ENCODE measurements around the gene ERCC1.

The ERCC1 gene

DNA sequence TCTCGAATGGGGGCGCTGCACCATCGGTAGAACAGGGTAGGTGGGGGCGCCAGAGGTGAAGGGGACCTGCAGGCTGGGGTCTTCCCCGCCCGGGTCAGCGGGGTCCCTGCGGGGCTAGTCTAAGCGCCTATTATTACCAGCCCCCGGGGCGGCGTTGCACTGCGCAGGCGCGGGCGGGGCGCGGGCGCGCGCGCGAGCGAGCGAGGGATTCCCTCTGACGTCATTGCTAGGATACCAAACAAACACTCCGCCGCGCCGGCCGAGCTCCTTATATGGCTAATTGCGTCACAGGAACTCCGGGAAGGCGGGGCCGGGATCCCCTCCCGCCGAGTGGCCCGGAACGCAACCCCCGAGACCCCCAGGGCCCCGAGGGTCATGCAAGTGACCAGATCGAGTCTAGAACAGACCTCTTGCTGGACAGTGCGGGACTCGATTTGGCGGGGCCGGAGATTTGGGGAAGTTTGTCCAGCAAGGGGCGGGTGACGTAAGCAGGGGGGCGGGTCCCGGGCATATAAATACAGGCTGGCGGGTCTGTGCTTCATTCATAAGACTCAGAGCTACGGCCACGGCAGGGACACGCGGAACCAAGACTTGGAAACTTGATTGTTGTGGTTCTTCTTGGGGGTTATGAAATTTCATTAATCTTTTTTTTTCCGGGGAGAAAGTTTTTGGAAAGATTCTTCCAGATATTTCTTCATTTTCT is 43.9 kb upstream of the ERCC1 start, which contains the start of gene FOSB:
Gene FOSB, plus strand, starts transcription at position 541 of the 703 bp plus-strand sequence. CDS start 591 bp downstream, outside the sequence.
- Histone ChIP-seq H3K4me1 (ENCODE audit: control insufficient read depth, insufficient read depth, low read length) (peaks cover 19% of the 10 kb centered on the region), H3K36me3 (ENCODE audit: insufficient read depth, low read length) (no peaks in the 10 kb centered on the region), H3K9me3 (replicated peaks; ENCODE audit: low read length) (no peaks in the 10 kb centered on the region), H3K4me3 (ENCODE audit: low read length) (peak within 1 kb of the TSS; percentile 90), H3K9ac (ENCODE audit: low read depth, low read length) (peak within 1 kb of the TSS; percentile 90), H3K4me2 (ENCODE audit: low read length) (peak within 1 kb of the TSS; percentile 98), H3K27me3 (ENCODE audit: control insufficient read depth, insufficient read depth, low read length) (no peaks in the 10 kb centered on the region)

DNA sequence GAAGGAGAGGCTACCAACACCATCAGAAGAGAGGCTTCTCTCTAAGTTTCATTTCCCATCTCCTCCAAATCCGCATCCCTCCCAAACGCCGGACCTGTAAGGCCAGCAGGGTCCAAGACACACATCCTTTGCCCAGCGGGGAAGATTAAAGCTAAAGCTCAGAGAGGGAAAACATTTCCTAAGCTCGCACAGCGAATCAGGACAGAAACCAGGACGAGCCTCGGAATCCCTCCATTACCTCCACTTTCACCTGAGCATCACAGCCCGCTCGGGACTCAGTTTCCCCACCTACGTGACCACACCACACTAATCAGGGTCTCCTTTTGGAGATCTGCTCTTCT is 43.4 kb upstream of the ERCC1 start:
- H3K9me3 ChIP-seq (replicated peaks; ENCODE audit: low read length), result no peaks in the 10 kb centered on the region
- peak overlapping the region; percentile 98 for H3K4me2 ChIP-seq (ENCODE audit: low read length)
- H3K9ac ChIP-seq (ENCODE audit: low read depth, low read length), result peak overlapping the region; percentile 90
- H3K27me3 ChIP-seq (ENCODE audit: control insufficient read depth, insufficient read depth, low read length), result no peaks in the 10 kb centered on the region
- H3K4me1 ChIP-seq (ENCODE audit: control insufficient read depth, insufficient read depth, low read length), result peaks cover 19% of the 10 kb centered on the region
- no peaks in the 10 kb centered on the region for H3K36me3 ChIP-seq (ENCODE audit: insufficient read depth, low read length)
- H3K4me3 ChIP-seq (ENCODE audit: low read length), result peak overlapping the region; percentile 90

DNA sequence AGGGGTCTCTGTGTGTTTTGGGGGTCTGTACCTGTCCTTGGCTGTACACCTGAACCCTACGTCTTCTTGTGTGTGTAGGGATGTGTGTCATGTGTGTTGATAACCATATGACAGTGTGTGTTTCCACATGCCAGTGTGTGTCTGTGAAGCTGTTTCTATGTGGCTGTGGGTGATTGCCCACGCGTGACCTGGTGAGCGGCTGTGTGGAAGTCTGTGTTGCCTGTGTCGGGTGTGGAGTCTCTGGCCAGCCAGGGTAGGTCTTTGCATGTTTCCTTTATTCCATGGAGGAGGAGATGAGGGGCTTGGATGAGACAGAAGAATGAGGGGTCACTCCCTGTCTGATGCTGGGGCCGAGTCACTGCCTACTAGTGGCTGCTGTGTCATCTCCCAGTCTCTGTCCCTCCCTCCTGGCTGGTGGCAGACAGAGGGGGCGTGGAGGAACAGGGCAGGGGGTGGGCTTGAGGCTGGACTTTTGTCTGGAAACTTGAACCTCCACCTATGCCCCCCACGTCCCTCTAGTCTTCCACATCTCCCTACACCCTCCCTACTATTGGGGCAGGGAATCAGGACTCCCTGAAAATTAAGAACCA is 41.2 kb upstream of the ERCC1 start:
- no peak overlapping the region for H3K4me3 ChIP-seq (ENCODE audit: low read length)
- H3K27me3 ChIP-seq (ENCODE audit: control insufficient read depth, insufficient read depth, low read length), result no peaks in the 10 kb centered on the region
- no peak overlapping the region for H3K9ac ChIP-seq (ENCODE audit: low read depth, low read length)
- peaks cover 13% of the 10 kb centered on the region for H3K4me1 ChIP-seq (ENCODE audit: control insufficient read depth, insufficient read depth, low read length)
- H3K4me2 ChIP-seq (ENCODE audit: low read length), result no peak overlapping the region
- H3K36me3 ChIP-seq (ENCODE audit: insufficient read depth, low read length), result no peaks in the 10 kb centered on the region
- no peaks in the 10 kb centered on the region for H3K9me3 ChIP-seq (replicated peaks; ENCODE audit: low read length)

DNA sequence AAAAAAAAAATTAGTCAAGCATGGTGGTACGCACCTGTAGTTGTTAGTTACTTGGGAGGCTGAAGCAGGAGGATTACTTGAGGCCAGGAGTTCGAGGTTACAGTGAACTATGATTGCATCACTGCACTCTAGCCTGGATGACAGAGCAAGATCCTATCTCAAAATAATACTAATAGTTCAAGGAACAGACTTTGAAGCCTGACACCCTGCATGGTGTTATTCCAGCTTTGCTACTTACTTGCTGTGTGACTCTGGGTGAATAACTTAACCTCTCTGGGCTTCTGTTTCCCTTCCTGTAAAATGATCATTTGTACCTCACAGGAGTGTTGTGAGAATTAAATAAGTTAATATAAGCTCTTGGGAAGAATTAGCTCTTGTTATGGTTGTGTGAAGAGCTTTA is 40.6 kb upstream of the ERCC1 start:
- H3K36me3 ChIP-seq (ENCODE audit: insufficient read depth, low read length), result no peaks in the 10 kb centered on the region
- no peaks in the 10 kb centered on the region for H3K27me3 ChIP-seq (ENCODE audit: control insufficient read depth, insufficient read depth, low read length)
- H3K9me3 ChIP-seq (replicated peaks; ENCODE audit: low read length), result no peaks in the 10 kb centered on the region
- H3K4me3 ChIP-seq (ENCODE audit: low read length), result no peak overlapping the region
- no peak overlapping the region for H3K4me2 ChIP-seq (ENCODE audit: low read length)
- no peak overlapping the region for H3K9ac ChIP-seq (ENCODE audit: low read depth, low read length)
- H3K4me1 ChIP-seq (ENCODE audit: control insufficient read depth, insufficient read depth, low read length), result peaks cover 11% of the 10 kb centered on the region

DNA sequence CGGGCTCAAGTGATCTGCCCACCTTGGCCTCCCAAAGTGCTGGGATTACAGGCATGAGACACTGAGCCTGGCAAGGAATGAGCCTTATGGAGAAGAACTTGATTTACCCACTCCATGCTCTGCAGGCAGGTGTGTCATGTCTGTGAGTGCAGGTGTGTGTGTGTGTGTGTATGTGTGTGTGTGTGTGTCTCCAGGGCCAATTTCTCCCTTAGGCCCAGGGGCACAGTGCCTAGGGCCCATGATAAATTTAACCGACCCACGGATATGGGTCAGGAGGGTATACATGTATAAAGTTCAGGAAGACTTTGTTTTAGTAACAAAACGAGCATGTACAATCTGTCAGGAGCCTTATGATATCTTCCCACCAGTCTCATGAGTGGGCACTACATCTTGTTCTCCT is 39.5 kb upstream of the ERCC1 start:
- Histone ChIP-seq H3K4me2 (ENCODE audit: low read length) (no peak overlapping the region), H3K9ac (ENCODE audit: low read depth, low read length) (no peak overlapping the region), H3K9me3 (replicated peaks; ENCODE audit: low read length) (no peaks in the 10 kb centered on the region), H3K27me3 (ENCODE audit: control insufficient read depth, insufficient read depth, low read length) (no peaks in the 10 kb centered on the region), H3K4me3 (ENCODE audit: low read length) (no peak overlapping the region), H3K4me1 (ENCODE audit: control insufficient read depth, insufficient read depth, low read length) (peaks cover 8% of the 10 kb centered on the region), H3K36me3 (ENCODE audit: insufficient read depth, low read length) (no peaks in the 10 kb centered on the region)

DNA sequence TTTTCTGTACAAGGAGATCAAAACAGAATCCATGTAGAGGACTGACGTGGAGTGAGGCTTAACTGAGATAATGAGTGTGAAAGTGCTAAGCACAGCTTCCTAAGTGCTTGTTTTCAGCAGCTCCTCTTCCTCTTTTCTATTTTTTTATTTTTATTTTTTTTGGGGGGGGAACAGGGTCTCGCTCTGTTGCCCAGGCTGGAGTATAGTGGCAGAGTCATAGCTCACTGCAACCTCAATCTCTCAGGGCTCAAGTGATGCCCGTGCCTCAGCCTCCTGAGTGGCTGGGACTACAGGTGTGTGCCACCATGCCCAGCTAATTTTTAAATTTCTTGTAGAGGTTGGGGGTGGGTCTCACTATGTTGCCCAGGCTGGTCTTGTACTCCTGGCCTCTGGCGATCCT is 38.5 kb upstream of the ERCC1 start:
- peaks cover 3% of the 10 kb centered on the region for H3K4me1 ChIP-seq (ENCODE audit: control insufficient read depth, insufficient read depth, low read length)
- no peaks in the 10 kb centered on the region for H3K36me3 ChIP-seq (ENCODE audit: insufficient read depth, low read length)
- H3K4me2 ChIP-seq (ENCODE audit: low read length), result no peak overlapping the region
- H3K27me3 ChIP-seq (ENCODE audit: control insufficient read depth, insufficient read depth, low read length), result no peaks in the 10 kb centered on the region
- H3K9me3 ChIP-seq (replicated peaks; ENCODE audit: low read length), result no peaks in the 10 kb centered on the region
- no peak overlapping the region for H3K4me3 ChIP-seq (ENCODE audit: low read length)
- no peak overlapping the region for H3K9ac ChIP-seq (ENCODE audit: low read depth, low read length)

GRCh38 chr19:45460807-45461347 is 37.2 kb upstream of the ERCC1 start:
- H3K4me2 ChIP-seq (ENCODE audit: low read length), result no peak overlapping the region
- peaks cover 9% of the 10 kb centered on the region for H3K4me1 ChIP-seq (ENCODE audit: control insufficient read depth, insufficient read depth, low read length)
- H3K36me3 ChIP-seq (ENCODE audit: insufficient read depth, low read length), result no peaks in the 10 kb centered on the region
- H3K9me3 ChIP-seq (replicated peaks; ENCODE audit: low read length), result no peaks in the 10 kb centered on the region
- H3K4me3 ChIP-seq (ENCODE audit: low read length), result no peak overlapping the region
- no peak overlapping the region for H3K9ac ChIP-seq (ENCODE audit: low read depth, low read length)
- no peaks in the 10 kb centered on the region for H3K27me3 ChIP-seq (ENCODE audit: control insufficient read depth, insufficient read depth, low read length)

DNA sequence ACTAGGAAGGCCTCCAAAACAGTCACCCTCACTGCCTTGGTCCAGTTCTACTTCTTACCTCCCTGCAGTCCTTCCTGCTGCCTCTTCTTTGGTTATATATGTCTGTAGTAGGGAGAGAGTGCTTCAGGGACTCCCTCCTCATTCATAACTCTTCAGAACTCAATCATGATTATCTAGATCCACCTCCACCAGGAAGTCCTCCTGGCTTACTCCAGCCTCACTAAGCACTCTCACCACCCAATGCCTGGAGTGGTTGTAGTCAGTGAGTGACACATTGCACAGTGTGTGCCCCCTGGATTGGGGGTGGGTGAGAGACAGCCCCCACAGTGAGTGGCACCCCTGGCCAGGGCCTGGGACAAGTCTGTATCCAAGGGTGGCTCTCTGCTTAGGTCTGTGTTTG is 34.1 kb upstream of the ERCC1 start:
- Histone ChIP-seq H3K36me3 (ENCODE audit: insufficient read depth, low read length) (no peaks in the 10 kb centered on the region), H3K4me1 (ENCODE audit: control insufficient read depth, insufficient read depth, low read length) (peaks cover 26% of the 10 kb centered on the region)

GRCh38 chr19:45456500-45456815 is 32.7 kb upstream of the ERCC1 start:
- no peaks in the 10 kb centered on the region for H3K36me3 ChIP-seq (ENCODE audit: insufficient read depth, low read length)
- peak overlapping the region; percentile 43 for H3K4me3 ChIP-seq (ENCODE audit: low read length)
- H3K9me3 ChIP-seq (replicated peaks; ENCODE audit: low read length), result no peaks in the 10 kb centered on the region
- H3K4me2 ChIP-seq (ENCODE audit: low read length), result peak overlapping the region; percentile 74
- peak overlapping the region; percentile 63 for H3K9ac ChIP-seq (ENCODE audit: low read depth, low read length)
- peaks cover 31% of the 10 kb centered on the region for H3K4me1 ChIP-seq (ENCODE audit: control insufficient read depth, insufficient read depth, low read length)
- H3K27me3 ChIP-seq (ENCODE audit: control insufficient read depth, insufficient read depth, low read length), result no peaks in the 10 kb centered on the region

More for the DNA sequence above, 34.1 kb upstream of the ERCC1 start:
- H3K27me3 ChIP-seq (ENCODE audit: control insufficient read depth, insufficient read depth, low read length), result no peaks in the 10 kb centered on the region
- H3K4me2 ChIP-seq (ENCODE audit: low read length), result no peak overlapping the region
- no peak overlapping the region for H3K9ac ChIP-seq (ENCODE audit: low read depth, low read length)
- no peaks in the 10 kb centered on the region for H3K9me3 ChIP-seq (replicated peaks; ENCODE audit: low read length)
- no peak overlapping the region for H3K4me3 ChIP-seq (ENCODE audit: low read length)

GRCh38 chr19:45455707-45456499 is 32.2 kb upstream of the ERCC1 start:
- peak overlapping the region; percentile 74 for H3K4me2 ChIP-seq (ENCODE audit: low read length)
- peak overlapping the region; percentile 43 for H3K4me3 ChIP-seq (ENCODE audit: low read length)
- H3K9ac ChIP-seq (ENCODE audit: low read depth, low read length), result peak overlapping the region; percentile 63
- peaks cover 35% of the 10 kb centered on the region for H3K4me1 ChIP-seq (ENCODE audit: control insufficient read depth, insufficient read depth, low read length)
- no peaks in the 10 kb centered on the region for H3K36me3 ChIP-seq (ENCODE audit: insufficient read depth, low read length)
- H3K9me3 ChIP-seq (replicated peaks; ENCODE audit: low read length), result no peaks in the 10 kb centered on the region
- no peaks in the 10 kb centered on the region for H3K27me3 ChIP-seq (ENCODE audit: control insufficient read depth, insufficient read depth, low read length)

GRCh38 chr19:45451850-45452387 is 28.2 kb upstream of the ERCC1 start:
- Histone ChIP-seq H3K4me3 (ENCODE audit: low read length) (no peak overlapping the region), H3K4me1 (ENCODE audit: control insufficient read depth, insufficient read depth, low read length) (peaks cover 39% of the 10 kb centered on the region), H3K4me2 (ENCODE audit: low read length) (peak overlapping the region; percentile 93)

More at GRCh38 chr19:45451850-45452387, 28.2 kb upstream of the ERCC1 start:
- Histone ChIP-seq H3K9me3 (replicated peaks; ENCODE audit: low read length) (no peaks in the 10 kb centered on the region), H3K9ac (ENCODE audit: low read depth, low read length) (peak overlapping the region; percentile 92), H3K36me3 (ENCODE audit: insufficient read depth, low read length) (no peaks in the 10 kb centered on the region), H3K27me3 (ENCODE audit: control insufficient read depth, insufficient read depth, low read length) (no peaks in the 10 kb centered on the region)
